SK-N-SH treated with all-trans-retinoic acid at 6 μM for 48 hours (cell line): ENCODE results near the gene TOMM40L.

Experiments used
- ARNTL ChIP-seq: fragments of 450-650 bp; formaldehyde crosslinking; IDR thresholded peaks from 2 replicates; pipeline ENCODE4 v1.5.0; 2020; ENCODE audit warnings: low read depth, mild to moderate bottlenecking, moderate library complexity, borderline replicate concordance
- CREB5 ChIP-seq: fragments of 250-450 bp; sonication (Bioruptor Pico); IDR thresholded peaks from 2 replicates; pipeline ENCODE4 v1.5.1; 2020; ENCODE audit warnings: low read depth, mild to moderate bottlenecking, moderate library complexity
- PATZ1 ChIP-seq: fragments of 250-450 bp; sonication (Bioruptor Pico); IDR thresholded peaks from 2 replicates; pipeline ENCODE4 v1.8.0; 2020; ENCODE audit warnings: mild to moderate bottlenecking, moderate library complexity, borderline replicate concordance
- ZFP3 ChIP-seq: fragments of 250-450 bp; sonication (Bioruptor Pico); IDR thresholded peaks from 2 replicates; pipeline ENCODE4 v1.5.0; 2020; ENCODE audit warnings: mild to moderate bottlenecking, moderate library complexity
- ZFP30 ChIP-seq: fragments of 450-650 bp; formaldehyde crosslinking; IDR thresholded peaks from 2 replicates; pipeline ENCODE4 v1.5.0; 2022; ENCODE audit warnings: mild to moderate bottlenecking, moderate library complexity
- ZNF70 ChIP-seq: fragments of 450-650 bp; formaldehyde crosslinking; IDR thresholded peaks from 2 replicates; pipeline ENCODE4 v1.5.0; 2020; ENCODE audit warnings: mild to moderate bottlenecking, moderate library complexity

GRCh38 chr1:161188381-161188780 lies 37.5 kb upstream of the TOMM40L start:
- no peak for TF ChIP-seq ZFP30 (CRISPR knock-in tag)
- TF ChIP-seq PATZ1 = no peak
- TF ChIP-seq ARNTL (CRISPR knock-in tag) = no peak
- TF ChIP-seq ZFP3 (CRISPR knock-in tag) = no peak
- TF ChIP-seq ZNF70 (CRISPR knock-in tag) = no peak
- TF ChIP-seq CREB5 (CRISPR knock-in tag) = no peak
